Measurements from ENCODE around the gene KCNH2. TPM values are rescaled to one million over a fixed set of nuclear protein-coding genes. Genes with fewer than 3 reads are reported as not detected.

The KCNH2 gene
- total and polyA plus RNA-seq, 2 of the 8 experiments (the other 6 are each of a cell fraction or from before 2014, with no cell fraction given) = 8.0 to 15.0 TPM

DNA sequence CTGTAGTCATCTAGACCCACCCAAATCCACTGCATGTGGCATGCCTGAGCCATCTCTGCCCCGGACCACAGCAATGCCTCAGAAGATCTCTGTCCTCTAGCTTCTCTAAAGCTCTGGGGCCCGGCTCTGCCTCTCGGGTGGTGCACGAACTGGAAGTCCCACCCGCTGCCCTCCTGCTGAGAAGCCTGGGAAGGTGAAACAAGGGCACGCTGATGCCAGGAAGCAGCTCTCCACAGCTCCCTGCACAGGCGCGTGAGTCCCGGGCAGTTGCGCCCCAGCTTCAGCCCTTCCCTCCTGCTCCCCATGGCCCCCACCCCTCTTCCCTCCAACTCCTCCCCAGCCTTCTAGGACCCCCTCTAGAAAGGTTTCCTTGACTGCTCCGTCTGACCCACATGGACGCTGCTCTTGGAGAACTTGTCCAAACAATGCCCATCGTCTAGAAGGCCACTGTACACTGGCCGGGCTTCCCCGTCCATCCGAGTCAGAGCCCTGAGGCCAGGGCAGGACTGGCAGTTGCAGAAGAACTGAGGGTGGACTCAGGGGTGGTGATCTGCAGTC is 12.8 kb downstream of the KCNH2 start (continued):
- TF ChIP-seq, protein P1, sequence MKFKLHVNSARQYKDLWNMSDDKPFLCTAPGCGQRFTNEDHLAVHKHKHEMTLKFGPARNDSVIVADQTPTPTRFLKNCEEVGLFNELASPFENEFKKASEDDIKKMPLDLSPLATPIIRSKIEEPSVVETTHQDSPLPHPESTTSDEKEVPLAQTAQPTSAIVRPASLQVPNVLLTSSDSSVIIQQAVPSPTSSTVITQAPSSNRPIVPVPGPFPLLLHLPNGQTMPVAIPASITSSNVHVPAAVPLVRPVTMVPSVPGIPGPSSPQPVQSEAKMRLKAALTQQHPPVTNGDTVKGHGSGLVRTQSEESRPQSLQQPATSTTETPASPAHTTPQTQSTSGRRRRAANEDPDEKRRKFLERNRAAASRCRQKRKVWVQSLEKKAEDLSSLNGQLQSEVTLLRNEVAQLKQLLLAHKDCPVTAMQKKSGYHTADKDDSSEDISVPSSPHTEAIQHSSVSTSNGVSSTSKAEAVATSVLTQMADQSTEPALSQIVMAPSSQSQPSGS (IDR thresholded peaks at IDR 0.05; ENCODE audit: low read length) = no peak
- no peak for TF ChIP-seq CTBP2 (IDR thresholded peaks at IDR 0.05; ENCODE audit: borderline replicate concordance, insufficient read depth, insufficient read length, low read length)
- no peak for TF ChIP-seq EZH2 (IDR thresholded peaks at IDR 0.05; ENCODE audit: low read depth, low read length, severe bottlenecking)

Measured in H1 (cell line).